Measurements from ENCODE around the gene CNIH2.
"Not testable (repeated sequence)": the region's sequence is repeated elsewhere in the genome, so short reads cannot be mapped to it uniquely, and the experiment has no call there.

GRCh38 chr11:66276619-66277018 is 1.4 kb upstream of the CNIH2 start:
- TF ChIP-seq CTCF, POLR2A (IDR thresholded peaks at IDR 0.05): not testable (repeated sequence)

Measured in thyroid gland (tissue), 4 donors.